Measurements from ENCODE around the gene ZNRD2. TPM values are rescaled to one million over a fixed set of nuclear protein-coding genes. Genes with fewer than 3 reads are reported as not detected.

ZNRD2 gene
- total and polyA plus RNA-seq, 2 experiments from 2014 or later, result 20.5 to 52.4 TPM

DNA sequence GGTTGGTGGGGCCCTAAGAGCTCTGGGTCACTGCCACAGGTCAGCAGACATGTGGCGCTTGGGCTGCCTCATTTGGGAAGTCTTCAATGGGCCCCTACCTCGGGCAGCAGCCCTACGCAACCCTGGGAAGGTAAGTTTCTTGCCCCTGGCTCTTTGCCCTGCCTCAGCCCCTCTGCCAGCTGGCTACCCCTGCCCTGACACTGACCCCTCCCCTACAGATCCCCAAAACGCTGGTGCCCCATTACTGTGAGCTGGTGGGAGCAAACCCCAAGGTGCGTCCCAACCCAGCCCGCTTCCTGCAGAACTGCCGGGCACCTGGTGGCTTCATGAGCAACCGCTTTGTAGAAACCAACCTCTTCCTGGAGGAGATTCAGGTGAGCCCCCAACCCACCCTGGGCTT lies 43.5 kb upstream of the ZNRD2 start:
- Histone ChIP-seq H3K4me2 (peak overlapping the region; percentile 97), H4K20me1 (ENCODE audit: insufficient read depth, poor library complexity, severe bottlenecking) (peaks cover 3% of the 10 kb centered on the region), H3K79me2 (peaks cover 37% of the 10 kb centered on the region), H3K27me3 (no peaks in the 10 kb centered on the region), H2AFZ (no peak overlapping the region), H3K4me1 (ENCODE audit: insufficient read depth) (peaks cover 29% of the 10 kb centered on the region), H3K9me3 (ENCODE audit: low read depth) (no peaks in the 10 kb centered on the region), H3K9me2 (replicated peaks; ENCODE audit: insufficient read depth) (no peaks in the 10 kb centered on the region), H3K27ac (no peak overlapping the region), H3K36me3 (replicated peaks; ENCODE audit: insufficient read depth, low read depth) (no peaks in the 10 kb centered on the region), H3K4me3 (no peak overlapping the region)
- DNase-seq (ENCODE audit: low spot score), result no peak
- 99% methylated on average over 8 of the region's 8 CpGs for WGBS (ENCODE audit: low lambda C conversion rate, missing lambda C conversion rate)
- TF ChIP-seq EZH2phosphoT487 (IDR thresholded peaks at IDR 0.05; ENCODE audit: low read depth, severe bottlenecking, unreplicated experiment) (no peak), EZH2 (IDR thresholded peaks at IDR 0.05; ENCODE audit: borderline replicate concordance) (no peak)
- TF ChIP-seq, protein P1, sequence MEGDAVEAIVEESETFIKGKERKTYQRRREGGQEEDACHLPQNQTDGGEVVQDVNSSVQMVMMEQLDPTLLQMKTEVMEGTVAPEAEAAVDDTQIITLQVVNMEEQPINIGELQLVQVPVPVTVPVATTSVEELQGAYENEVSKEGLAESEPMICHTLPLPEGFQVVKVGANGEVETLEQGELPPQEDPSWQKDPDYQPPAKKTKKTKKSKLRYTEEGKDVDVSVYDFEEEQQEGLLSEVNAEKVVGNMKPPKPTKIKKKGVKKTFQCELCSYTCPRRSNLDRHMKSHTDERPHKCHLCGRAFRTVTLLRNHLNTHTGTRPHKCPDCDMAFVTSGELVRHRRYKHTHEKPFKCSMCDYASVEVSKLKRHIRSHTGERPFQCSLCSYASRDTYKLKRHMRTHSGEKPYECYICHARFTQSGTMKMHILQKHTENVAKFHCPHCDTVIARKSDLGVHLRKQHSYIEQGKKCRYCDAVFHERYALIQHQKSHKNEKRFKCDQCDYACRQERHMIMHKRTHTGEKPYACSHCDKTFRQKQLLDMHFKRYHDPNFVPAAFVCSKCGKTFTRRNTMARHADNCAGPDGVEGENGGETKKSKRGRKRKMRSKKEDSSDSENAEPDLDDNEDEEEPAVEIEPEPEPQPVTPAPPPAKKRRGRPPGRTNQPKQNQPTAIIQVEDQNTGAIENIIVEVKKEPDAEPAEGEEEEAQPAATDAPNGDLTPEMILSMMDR (IDR thresholded peaks at IDR 0.05; ENCODE audit: poor library complexity), result no peak

DNA sequence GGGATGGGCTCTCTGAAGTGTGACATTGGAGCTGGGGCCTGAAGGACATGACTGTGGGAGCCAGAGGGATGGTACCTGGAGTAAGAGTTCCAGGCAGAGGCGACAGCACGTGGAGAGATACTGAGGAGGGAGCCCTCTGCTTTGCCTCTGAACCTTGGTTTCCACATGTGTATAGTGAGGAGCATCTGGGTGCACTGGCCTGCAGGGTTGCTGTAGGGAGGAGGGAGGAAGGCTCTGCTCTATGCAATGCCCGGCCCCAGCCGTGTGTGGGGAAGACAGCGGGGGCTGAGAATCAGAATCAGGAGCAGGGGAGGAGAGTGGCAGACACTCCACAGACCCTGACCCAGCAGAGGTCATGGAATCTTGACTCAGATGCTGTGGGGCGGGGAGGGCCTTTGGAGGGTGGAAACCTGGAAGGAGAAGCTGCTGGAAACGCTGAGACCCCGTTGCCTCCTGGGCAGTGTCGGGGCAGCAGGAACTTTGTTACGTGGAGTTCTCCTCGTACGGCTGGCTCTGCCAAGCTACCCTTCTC lies 41.4 kb upstream of the ZNRD2 start:
- no peak overlapping the region for H3K4me2 ChIP-seq
- no peaks in the 10 kb centered on the region for H3K9me2 ChIP-seq (replicated peaks; ENCODE audit: insufficient read depth)
- H2AFZ ChIP-seq, result no peak overlapping the region
- H3K27me3 ChIP-seq, result no peaks in the 10 kb centered on the region
- H3K27ac ChIP-seq, result no peak overlapping the region
- no peaks in the 10 kb centered on the region for H3K9me3 ChIP-seq (ENCODE audit: low read depth)
- peaks cover 37% of the 10 kb centered on the region for H3K79me2 ChIP-seq
- DNase-seq (ENCODE audit: low spot score), result no peak
- peaks cover 3% of the 10 kb centered on the region for H4K20me1 ChIP-seq (ENCODE audit: insufficient read depth, poor library complexity, severe bottlenecking)
- no peak overlapping the region for H3K4me3 ChIP-seq
- peaks cover 17% of the 10 kb centered on the region for H3K4me1 ChIP-seq (ENCODE audit: insufficient read depth)
- TF ChIP-seq, protein P1 (IDR thresholded peaks at IDR 0.05; ENCODE audit: poor library complexity), result no peak
- no peak for TF ChIP-seq EZH2 (IDR thresholded peaks at IDR 0.05; ENCODE audit: borderline replicate concordance)
- no peak for TF ChIP-seq EZH2phosphoT487 (IDR thresholded peaks at IDR 0.05; ENCODE audit: low read depth, severe bottlenecking, unreplicated experiment)
- WGBS (ENCODE audit: low lambda C conversion rate, missing lambda C conversion rate), result 87% methylated on average over 12 of the region's 12 CpGs
- H3K36me3 ChIP-seq (replicated peaks; ENCODE audit: insufficient read depth, low read depth), result no peaks in the 10 kb centered on the region

DNA sequence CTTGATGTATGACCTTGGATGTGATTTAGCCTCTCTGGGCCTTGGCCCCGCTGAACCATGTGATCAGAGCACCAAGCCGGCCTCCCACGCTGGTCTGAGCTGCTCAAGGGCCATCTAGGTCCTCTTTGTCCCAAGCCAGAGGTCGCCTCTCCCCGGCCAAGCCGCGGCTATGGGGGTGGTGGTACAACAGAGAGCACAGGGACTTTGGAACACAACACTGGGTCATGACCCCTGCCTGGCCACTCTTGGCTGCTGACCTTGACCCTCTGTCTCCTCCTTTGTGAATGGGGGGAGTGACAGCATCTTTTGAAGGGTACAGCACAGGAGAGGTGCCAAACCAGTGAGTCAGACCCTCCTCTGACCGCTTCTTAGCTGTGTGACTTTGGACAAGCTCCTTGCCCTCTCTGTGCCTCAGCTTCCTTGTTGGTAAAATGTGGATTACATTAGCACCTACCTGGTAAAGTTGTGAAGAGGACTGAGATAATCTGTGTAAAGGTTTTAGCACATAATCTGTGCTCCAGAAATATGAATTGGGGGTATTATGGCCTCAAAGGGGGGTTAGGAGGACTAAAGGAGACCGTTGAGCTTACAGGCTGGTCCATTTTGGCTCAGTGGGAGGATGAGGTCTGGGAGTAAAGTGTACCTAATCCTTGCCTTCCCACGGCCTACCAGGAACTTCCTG lies 40.7 kb upstream of the ZNRD2 start:
- Histone ChIP-seq H3K36me3 (replicated peaks; ENCODE audit: insufficient read depth, low read depth) (no peaks in the 10 kb centered on the region), H3K9me2 (replicated peaks; ENCODE audit: insufficient read depth) (no peaks in the 10 kb centered on the region), H3K4me1 (ENCODE audit: insufficient read depth) (peaks cover 10% of the 10 kb centered on the region), H3K9me3 (ENCODE audit: low read depth) (no peaks in the 10 kb centered on the region), H3K4me3 (no peak overlapping the region), H3K4me2 (no peak overlapping the region), H2AFZ (no peak overlapping the region), H3K27me3 (no peaks in the 10 kb centered on the region), H4K20me1 (ENCODE audit: insufficient read depth, poor library complexity, severe bottlenecking) (peaks cover 3% of the 10 kb centered on the region), H3K27ac (no peak overlapping the region), H3K79me2 (peaks cover 37% of the 10 kb centered on the region)
- WGBS (ENCODE audit: low lambda C conversion rate, missing lambda C conversion rate), result 91% methylated on average over 10 of the region's 10 CpGs
- TF ChIP-seq EZH2phosphoT487 (IDR thresholded peaks at IDR 0.05; ENCODE audit: low read depth, severe bottlenecking, unreplicated experiment), result no peak
- TF ChIP-seq, protein P1 (IDR thresholded peaks at IDR 0.05; ENCODE audit: poor library complexity), result no peak
- TF ChIP-seq EZH2 (IDR thresholded peaks at IDR 0.05; ENCODE audit: borderline replicate concordance), result no peak
- no peak for DNase-seq (ENCODE audit: low spot score)
